ENCODE data around the gene AGPAT4.
"Not testable (repeated sequence)": the region's sequence is repeated elsewhere in the genome, so short reads cannot be mapped to it uniquely, and the experiment has no call there.

AGPAT4 gene

DNA sequence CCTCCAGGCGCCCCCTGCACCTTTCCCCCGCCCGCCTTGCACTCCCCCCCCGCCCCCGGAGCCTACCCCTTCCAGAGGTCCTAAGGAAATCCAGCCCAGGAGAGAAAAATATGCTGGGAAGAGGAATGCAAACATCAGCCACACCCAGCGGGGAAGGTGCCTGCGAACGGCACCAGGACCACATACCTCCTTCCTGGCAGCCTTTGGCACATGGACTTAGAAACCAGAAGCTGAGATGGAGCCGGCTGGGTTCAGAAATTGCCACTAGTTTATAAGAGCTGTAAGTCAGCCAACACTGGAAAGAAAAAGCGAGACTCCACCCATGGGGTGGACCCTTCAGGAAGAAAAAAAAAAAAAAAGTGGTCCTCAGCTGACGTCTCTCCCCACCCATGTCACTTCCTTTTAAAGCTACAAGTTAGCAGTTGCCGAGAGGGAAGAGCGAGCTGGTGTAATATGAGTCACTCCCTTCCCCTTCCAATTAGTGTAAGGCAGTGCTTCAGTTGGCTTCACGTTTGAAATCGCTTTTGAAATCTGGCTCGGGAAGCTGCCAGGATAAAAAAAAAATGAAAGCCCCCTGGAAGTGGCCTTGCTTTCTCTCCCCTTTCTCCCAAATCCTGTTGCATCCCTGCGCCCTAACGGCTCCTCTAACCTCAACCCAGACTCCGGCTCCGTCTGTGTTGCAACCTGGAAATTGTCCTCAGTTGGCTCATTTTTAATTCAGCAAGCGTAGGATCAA, at the start of gene AGPAT4:
AGPAT4 (minus strand) TSS at position 310 of the 736 bp plus-strand sequence. CDS start 41,848 bp downstream, outside the sequence.
- peak in 53 of 56 donors; percentile 17 to 88 (median 63) for DNase-seq

- DNase-seq = peak in 51 of 56 donors; percentile 7 to 90 (median 61)
Measured at GRCh38 chr6:161319231-161319630, 45.4 kb upstream of the AGPAT4 start.

DNA sequence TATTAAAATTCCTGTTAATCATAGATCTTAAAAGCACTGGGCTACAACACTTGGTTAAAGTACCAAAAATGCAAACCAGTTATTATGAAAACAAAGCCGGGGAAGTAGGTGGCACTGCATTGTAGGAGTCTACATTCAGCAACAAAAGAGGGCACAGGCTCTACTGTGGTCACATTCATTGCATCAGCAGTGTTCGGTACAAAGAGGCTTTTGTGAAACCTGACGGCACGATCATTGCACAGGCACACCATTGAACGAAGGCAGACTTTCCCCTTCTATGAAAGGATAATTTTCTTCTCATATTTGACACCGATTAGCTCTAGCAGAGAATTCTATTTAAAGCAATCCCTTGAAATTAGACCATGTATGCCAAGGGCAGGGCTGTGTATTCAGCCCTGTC, 44.6 kb upstream of the AGPAT4 start:
- peak in 51 of 56 donors; percentile 3 to 85 (median 57) for DNase-seq

DNA sequence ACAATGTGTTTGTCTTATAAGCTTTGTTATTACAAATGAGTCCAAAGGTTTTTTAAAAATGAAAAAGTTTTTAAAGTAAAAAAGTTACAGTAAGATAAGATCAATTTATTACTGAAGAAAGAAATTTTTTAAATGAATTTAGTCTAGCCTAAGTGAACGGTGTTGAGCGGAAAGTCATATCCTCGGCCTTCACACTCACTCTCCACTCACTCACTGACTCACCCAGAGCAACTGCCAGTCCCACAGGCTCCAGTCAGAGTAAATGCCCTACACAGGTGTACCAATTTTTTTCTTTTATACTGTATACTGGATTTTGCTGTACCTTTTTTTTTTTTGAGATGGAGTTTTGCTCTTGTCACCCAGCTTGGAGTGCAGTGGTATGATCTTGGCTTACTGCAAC, 42.7 kb upstream of the AGPAT4 start:
- no peak for DNase-seq

GRCh38 chr6:161315246-161315917, 41.5 kb upstream of the AGPAT4 start:
- DNase-seq = not testable (repeated sequence)

DNA sequence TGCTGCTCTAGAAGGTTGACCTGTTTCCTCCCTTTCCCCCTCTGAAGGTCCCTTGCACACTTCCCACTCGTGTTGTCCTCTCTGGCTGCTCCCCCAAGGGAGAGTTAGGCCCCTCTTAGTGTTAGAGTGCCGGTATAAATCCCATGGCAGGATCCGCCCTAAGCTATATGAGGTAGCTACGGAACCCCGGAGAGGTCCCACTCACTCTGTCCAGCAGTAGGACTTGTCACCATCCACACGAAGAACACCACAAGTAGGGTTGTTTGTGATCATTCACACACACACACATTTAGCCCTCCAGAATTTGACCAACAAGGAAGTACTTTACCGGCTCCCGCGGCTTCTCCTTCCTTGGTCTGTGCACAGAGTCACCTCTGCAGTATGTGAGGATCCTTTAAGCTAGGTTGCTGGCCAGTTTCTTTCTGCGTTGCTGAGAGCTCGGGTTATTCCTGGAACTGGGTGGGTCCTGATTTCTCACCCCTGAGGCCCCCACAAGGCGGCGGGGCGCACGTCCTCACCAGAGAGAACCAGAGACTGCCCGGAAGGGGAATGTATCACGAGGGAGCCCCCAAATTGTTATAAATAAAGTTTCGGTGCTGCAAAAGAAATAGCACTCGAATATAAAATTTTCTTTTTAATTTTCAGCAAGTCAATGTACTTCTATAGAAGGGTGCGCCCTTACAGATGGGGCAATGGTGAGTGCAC, 40.8 kb upstream of the AGPAT4 start:
- not testable (repeated sequence) for DNase-seq

GRCh38 chr6:161313940-161314509, 40.2 kb upstream of the AGPAT4 start:
- DNase-seq = no peak

DNA sequence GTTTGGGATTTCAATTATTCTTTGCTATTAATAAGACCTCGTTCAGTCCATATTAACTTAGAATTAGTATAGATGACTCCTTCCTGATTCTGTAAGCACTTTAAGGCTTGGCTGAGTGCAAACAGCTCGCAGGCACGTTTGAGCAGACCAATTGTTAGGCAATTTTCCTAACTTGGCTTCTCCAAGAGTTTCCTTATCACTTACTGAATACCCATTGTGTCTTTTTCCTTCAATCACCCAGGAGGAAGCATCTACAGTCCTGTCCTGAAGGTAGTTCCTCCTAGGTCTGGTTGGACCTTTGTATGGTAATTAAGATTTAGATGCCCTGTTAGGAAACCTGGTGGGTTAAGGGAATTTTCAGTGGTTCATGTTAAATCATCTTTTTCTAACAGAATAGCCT, 39.6 kb upstream of the AGPAT4 start:
- not testable (repeated sequence) for DNase-seq

DNA sequence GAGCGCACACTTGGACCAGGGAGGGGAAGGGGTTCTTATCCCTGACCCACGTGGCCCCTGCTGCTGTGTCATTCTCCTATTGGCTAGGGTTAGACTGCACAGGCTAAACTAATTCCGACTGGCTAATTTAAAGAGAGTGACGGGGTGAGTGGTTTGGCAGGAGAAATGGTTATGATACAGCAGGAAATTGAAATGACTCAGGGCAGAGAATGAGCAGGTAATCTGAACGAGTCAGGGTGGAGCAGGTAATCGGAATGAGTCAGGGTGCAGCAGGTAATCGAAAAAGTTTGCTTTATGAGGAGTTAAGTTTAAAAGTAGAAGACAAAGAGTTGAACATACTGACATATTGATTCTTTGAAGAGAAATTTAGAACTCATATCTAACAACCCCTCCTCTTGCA, 35.9 kb upstream of the AGPAT4 start:
- DNase-seq = not testable (repeated sequence)

GRCh38 chr6:161308075-161308655, 34.3 kb upstream of the AGPAT4 start:
- no peak for DNase-seq

- peak in 18 of 56 donors; percentile 2 to 56 (median 18) for DNase-seq
Measured at GRCh38 chr6:161305860-161306259, 32.0 kb upstream of the AGPAT4 start.

DNA sequence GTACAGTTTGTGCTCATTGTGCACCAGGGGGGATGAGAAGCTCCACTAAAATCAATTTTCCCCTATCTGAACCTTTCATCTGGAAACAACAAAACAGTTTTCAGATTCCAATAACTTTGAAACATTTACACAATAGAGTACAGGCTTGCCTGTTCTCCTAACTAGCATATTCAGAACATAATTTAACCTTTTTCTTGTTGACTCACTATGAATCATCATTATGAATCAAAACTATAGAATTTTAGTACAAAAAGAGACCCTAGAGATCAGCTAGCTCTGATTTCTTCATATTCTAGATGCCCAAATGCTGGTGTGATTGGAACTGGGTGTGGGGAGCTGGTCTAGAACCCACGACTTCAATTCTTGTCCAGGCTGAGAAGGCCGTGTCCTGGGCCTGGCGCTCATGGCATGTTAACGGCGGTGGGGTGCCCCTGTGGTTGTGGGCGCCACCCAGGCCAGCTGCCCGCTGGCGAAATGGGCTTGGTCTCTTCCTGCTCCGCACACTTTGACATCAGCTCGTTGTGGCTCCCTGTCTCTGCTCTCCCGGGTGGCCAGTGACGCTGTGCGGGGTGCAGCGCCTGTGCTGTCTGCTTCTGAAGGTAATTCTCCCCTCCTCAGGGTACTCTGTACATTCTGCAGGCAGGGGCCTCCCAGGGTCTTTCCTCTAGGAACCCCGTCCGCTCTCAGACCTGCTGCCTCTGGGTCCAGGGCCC, 29.9 kb upstream of the AGPAT4 start:
- DNase-seq = no peak

DNA sequence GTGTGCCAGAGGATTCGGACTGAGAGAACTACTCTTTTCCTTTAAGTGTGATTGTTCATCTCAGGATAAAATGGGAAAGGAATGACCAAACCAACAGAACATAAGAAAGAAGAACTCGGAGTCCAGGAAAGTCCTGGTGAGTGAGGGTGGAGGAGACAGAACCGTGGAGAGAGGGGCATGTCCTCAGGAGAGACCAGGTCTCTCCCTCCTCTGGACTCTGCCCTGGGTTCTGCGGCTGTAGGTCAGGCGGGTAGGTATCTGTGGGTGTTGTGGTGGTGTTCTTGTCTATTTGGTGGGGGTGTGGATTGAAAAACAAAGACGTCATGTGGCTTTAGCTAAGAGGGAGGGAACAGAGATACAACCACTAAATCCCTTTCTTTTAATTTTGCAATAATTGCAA, 29.1 kb upstream of the AGPAT4 start:
- DNase-seq = no peak

DNA sequence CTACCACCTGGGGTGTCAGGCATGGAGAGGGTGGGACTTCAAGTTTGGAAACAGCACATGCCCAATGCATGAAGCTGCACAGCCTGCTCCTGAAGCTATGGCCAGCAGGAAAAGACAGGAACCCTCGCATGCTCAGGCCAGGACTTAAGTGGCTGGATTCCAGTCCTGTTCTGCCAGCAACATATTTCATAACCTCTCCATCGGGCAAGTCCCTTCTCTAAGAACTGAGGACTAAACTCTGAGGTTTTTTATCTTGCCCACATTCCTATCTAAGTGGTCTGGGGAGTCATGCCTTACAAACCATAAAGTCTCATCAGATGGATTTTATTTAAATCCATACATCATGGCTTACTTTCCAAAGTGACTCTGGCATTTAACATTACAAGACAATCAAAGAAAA, 27.5 kb upstream of the AGPAT4 start:
- no peak for DNase-seq

GRCh38 chr6:161300823-161301222, 27.0 kb upstream of the AGPAT4 start:
- DNase-seq = no peak

DNA sequence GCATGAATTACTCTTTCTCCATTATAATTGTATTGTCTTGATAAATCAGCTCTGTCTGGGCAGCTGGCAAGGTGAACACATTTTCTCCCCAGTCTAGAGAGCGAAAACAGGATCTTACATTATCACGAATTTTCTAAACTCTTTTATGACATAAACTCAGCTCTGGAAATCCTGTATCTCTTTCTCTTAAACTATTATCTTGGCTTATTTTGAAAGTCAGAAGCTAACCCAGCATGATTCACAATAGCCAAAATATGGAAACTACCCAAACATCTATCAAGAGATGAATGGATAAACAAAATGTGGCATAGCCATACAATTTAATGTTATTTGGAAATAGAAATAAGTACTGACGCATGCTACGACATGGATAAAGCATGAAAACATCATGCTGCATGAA, 25.9 kb upstream of the AGPAT4 start:
- DNase-seq = no peak

- DNase-seq = no peak
Measured at GRCh38 chr6:161295784-161296183, 21.9 kb upstream of the AGPAT4 start.

DNA sequence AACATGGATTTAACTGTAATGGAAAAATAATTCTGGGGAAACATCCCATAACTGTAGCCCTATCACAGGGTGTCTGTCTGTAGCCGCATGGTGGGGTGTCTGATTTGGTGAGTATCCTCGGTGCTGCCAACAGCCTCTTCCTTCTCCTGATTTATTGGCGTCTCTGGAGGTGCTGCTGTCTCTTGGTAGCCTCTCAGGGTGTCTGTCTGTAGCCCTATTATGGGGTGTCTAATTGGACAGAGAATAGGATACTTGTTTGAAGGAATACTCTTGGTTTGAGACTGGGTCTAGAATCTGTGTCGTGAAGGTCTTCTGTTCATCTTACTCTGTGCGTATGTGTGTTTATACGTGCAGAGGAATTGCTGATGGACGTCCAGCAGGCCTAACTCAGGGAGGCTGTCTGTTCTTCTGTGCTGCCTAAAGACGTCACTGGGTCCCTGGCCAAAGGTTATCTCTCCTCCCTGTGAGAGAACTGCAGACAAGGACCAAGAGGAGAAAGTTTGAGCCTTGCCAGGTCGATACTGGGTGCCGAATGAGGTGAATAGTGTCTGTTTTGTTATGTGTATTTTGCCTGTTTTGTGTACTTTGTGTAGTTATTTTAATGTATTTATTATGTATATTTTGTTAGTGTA, 18.9 kb upstream of the AGPAT4 start:
- no peak for DNase-seq

DNA sequence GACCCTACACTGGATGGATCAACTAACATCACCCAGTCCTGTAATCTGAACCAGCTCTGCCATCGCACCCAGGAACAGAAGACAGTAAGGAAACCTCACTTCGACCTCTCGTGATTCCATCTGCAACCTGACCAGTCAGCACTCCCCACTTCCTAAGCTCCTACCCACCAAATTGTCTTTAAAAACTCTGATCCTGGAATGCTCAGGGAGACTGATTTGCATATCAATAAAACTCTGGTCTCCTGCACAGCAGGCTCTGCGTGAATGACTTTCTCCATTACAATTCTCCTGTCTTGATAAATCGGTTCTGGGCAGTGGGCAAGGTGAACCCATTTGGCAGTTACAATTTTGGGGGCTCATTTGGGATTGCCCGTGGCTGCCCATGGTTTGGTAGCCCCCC, 18.3 kb upstream of the AGPAT4 start:
- no peak for DNase-seq

DNA sequence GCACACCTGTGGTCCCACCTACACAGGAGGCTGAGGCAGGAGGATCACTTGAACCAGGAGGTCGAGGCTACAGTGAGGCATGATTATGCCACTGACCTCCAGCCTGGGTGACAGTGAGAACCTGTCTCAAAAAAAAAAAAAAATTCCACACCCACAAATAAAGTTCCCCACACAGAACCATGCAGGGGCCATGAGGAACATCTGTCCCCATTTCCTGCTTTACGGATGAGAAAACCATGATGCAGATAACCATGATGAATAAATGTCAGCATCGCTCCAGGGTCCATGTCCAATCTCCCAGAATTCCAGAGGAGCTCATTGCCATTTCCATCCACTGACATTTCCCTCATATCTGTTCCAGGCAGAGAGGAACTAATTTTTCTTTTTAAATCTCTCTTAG, 16.9 kb upstream of the AGPAT4 start:
- DNase-seq = no peak

Data from nucleus accumbens (tissue), 56 donors.